Inferior parietal cortex (tissue), 1 donor: ENCODE results near the gene ACBD4.

Experiments used
- DNase-seq: peaks from one replicate; pipeline ENCODE4 v3.0.0-alpha.2; 2016; ENCODE audit errors: extremely low spot score

Gene ACBD4, protein sequence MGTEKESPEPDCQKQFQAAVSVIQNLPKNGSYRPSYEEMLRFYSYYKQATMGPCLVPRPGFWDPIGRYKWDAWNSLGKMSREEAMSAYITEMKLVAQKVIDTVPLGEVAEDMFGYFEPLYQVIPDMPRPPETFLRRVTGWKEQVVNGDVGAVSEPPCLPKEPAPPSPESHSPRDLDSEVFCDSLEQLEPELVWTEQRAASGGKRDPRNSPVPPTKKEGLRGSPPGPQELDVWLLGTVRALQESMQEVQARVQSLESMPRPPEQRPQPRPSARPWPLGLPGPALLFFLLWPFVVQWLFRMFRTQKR

DNA sequence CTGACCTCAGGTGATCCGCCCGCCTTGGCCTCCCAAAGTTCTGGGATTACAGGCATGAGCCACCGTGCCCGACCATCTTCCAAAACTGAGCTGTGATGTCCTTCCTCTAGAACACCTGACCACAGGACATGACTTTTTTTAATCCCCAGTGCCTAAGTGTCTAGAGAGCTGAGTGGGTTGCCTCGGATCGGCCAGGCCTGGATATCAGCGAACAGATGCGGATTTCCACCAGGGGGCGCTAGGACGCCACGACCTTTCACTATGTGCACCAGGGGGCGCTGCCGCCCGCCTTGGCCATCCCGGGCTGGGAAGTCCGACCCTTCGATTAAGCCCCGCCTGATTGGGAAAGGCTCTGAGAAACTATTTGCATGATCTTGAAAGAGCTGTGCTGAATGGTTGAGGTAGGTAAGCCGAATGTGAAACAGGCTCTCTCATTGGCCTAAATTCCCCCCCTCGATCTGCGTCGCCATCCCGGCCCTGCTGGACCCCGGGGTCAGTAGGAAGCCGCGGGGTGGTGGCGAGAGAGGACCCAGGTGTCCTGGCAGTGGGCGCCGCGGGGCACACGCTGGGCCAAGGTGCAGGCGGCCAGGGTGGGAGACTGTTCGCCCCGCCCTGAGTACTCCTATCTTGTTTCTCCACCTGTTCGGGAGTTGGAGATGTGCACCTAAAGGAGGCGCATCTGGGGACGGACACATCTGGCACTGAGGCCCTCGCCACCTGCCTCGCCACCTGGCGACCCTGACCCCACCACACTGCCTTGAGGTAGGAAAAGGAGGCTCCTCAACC lies at the start of gene ACBD4:
TSS of gene ACBD4 (plus strand) at position 496 of the 786 bp plus-strand sequence. CDS start 458 bp downstream, outside the sequence.
- peak; percentile 96 for DNase-seq

GRCh38 chr17:45086391-45086790 lies 49.1 kb upstream of the ACBD4 start:
- no peak for DNase-seq

GRCh38 chr17:45086865-45087503 lies 48.5 kb upstream of the ACBD4 start:
- no peak for DNase-seq

GRCh38 chr17:45087504-45087975 lies 47.9 kb upstream of the ACBD4 start:
- no peak for DNase-seq

GRCh38 chr17:45087978-45088377 lies 47.5 kb upstream of the ACBD4 start:
- no peak for DNase-seq

- DNase-seq: no peak
Observed at GRCh38 chr17:45088741-45089140, 46.7 kb upstream of the ACBD4 start.

- no peak for DNase-seq
Observed at GRCh38 chr17:45090711-45091110, 44.8 kb upstream of the ACBD4 start.

DNA sequence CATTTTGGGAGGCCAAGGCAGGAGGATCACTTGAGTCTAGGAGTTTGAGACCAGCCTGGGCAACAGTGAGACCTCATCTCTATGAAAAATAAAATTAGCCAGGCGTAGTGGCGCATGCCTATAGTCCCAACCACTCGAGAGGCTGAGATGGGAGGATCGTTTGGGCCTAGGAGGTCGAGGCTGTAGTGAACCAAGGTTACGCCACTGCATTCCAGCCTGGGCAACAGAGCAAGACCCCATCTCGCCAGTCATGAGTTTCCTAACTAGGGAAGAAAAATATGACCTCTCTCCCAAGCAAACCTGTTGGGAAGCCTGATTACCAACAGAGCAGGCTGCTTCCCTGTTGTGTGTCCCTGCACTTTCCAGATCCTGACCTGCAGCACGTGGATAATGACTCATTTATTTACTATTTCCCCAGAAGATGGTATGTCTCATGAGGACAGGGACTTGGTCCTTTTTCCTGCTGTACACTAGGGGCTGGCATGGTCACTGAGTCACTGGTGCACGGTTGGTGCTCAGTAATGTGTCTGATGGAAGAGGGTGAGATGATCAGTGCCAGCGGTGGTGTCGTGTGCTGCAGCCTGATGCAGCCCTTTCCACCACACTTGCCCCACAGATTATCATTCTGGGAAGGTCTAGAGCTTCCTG lies 43.6 kb upstream of the ACBD4 start:
- DNase-seq: no peak

DNA sequence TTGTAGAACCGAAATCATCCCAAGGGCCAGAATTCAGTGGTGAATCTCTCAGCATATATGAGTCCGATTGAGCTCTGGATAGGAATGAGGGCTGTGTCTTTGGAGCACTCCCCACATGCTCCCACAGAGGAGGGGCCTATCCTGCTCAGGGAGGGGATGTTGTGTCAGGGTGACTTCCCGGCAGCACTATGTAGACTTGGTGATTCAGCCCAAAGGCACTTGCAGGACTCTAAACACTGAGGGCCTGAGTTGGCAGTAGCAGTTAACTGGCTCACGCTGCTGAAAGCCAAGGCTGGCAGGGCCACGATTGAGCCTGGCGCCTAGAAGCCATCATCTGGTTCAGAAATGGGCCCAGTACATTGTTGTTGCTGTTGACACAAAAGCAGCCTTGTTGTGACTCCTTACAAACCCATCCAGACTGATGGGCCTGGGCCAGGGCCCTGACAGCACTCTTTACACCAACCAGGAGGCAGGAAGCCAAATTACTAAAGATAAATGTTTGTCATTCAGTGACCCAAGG lies 42.5 kb upstream of the ACBD4 start:
- DNase-seq: peak; percentile 89

DNA sequence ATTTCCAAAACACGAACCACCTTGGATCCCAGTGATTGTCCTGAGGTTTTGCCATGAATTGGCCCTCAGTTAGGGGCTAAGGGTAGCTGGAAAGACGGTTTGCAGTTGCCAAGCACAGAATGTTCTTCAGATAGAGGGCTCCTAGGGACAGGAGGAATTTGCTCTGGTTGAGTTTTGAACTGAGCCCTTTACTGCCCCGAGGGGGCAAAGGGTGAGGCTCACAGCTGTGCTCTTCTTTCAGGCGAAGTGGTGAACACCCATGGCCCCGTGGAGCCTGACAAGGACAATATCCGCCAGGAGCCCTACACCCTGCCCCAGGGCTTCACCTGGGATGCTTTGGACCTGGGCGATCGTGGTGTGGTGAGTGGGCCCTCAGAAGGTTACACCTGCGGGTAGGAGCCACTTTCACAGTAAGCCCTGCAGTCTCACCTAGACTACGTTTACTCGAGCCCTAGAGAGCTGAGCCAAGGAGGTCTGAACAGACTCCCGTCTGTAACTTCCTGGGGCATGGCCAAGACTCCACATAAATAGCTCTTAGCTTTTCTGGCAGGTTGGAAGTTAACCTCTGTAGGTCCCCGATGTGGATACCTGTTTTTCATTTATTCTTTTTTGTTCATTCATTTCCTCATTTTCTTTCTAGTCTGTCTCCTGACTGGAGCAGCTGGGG lies 41.9 kb upstream of the ACBD4 start:
- DNase-seq: no peak

DNA sequence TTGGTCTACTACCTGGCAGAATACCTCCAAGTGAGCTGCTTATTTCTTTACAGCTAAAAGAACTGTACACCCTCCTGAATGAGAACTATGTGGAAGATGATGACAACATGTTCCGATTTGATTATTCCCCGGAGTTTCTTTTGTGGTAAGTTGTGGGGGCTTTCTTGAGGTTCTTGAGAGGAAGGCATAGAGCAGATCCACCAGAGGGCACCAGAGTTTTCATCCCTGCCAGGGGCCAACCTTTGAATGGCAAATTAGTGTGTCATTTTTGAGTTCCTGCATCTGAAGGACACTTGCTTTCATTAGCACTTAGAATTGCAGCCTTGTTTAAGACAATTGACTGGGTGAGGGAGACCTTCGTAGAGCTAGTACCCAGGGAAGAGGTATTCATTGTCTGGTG lies 39.3 kb upstream of the ACBD4 start:
- DNase-seq: peak; percentile 43

- DNase-seq: no peak
Observed at GRCh38 chr17:45096926-45097325, 38.6 kb upstream of the ACBD4 start.

DNA sequence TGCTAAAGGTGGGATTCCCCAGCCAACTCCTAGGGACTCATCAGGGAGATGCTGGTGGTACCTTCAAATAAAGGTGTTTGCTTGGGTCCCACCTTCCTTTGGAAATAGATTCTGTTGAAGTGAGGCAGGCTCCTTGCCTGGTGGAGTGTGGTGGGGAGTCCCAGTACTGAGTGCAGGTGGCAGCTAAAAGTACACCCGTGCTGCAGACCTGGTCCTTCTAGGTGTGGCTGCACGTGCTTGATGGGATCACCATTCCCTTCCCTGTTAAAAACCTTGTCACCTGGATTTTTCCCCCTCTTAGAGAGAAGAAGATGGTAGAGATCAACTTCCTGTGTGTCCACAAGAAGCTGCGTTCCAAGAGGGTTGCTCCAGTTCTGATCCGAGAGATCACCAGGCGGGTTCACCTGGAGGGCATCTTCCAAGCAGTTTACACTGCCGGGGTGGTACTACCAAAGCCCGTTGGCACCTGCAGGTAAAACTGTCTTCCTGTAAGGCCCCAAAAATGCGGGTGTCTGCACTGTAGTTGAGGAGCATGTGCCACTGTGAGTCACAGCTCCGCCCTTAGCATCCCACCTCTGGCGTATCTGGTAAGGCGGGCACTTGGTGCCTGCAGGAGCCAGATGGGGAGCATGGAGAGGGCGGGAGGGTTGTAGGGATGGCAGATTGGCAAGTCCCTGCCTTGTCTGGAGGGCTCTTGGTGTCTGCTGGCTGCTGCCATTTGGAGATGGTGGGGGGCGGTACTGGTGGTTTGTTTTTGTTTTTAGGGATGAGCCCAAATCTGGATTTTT lies 37.2 kb upstream of the ACBD4 start:
- no peak for DNase-seq

DNA sequence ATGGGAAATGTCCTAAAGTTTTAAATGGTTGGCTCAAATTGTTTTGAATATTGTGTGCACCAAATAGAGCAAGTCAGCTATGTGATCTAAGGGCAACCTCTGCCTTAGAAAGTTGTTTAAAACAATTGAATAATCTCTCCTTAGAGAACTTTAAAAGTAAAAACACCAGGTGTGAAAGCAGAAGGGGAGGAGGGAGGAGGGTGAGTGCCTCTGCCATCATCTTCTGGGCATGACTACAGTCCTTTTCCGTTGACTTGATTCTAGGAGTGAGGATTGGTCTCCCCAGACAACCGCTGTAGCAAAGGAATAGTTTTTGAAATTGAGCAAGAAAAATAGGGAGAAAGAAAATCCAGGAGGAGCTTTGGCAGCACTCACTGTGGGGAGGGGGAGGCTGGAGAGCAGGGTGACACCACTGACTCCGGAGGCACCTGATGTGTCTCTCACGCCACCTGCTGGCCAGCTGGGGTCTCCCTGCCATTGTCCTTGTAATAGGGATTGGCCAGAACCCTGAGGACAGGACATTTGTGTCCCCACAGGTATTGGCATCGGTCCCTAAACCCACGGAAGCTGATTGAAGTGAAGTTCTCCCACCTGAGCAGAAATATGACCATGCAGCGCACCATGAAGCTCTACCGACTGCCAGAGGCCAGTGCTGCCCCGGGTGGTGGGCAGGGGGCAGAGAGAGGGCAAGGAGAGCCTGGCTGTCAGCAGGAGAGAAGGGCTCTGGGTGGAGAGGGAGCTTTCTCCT lies 36.4 kb upstream of the ACBD4 start:
- peak; percentile 80 for DNase-seq

DNA sequence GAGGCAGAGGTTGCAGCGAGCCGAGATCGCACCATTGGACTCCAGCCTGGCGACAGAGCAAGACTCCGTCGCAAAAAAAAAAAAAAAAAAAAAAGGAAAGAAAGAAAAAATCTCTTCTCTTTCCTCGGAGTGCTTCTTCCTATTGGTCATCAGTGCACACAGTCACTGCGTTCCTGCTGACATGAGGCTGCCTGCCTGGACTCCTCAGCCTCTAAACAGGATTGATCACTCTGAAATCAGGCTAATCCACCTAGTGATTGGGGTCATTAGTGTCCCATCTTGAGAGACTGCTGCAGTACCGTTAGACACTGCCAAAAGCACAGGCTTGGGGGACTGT lies 34.0 kb upstream of the ACBD4 start:
- DNase-seq: no peak

- DNase-seq: no peak
Observed at GRCh38 chr17:45101883-45102811, 33.3 kb upstream of the ACBD4 start.

GRCh38 chr17:45102856-45103255 lies 32.6 kb upstream of the ACBD4 start:
- no peak for DNase-seq

DNA sequence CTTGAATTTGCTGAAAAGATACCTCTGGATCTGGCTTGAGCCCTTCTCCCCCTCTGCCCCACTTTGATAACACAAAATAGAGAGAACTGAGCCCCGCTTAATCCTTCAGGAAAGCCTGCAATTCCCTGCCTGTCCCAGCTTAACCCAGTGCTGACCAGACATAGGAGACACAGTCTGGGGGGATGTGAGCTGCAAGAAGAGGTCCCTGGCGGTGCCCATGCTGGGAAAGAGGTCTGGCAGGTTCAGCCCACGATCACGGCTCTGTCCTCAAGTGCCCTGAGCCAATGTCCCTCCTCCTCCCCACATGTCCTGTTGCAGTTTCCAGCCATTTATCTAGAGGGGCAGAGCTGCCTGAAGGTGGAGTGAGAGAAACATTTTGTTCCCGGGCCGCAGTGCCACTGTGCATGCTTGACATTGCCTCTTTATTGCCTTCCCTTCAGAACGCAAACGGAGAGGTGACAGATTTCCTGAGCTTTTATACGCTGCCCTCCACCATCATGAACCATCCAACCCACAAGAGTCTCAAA lies 32.2 kb upstream of the ACBD4 start:
- DNase-seq: no peak

DNA sequence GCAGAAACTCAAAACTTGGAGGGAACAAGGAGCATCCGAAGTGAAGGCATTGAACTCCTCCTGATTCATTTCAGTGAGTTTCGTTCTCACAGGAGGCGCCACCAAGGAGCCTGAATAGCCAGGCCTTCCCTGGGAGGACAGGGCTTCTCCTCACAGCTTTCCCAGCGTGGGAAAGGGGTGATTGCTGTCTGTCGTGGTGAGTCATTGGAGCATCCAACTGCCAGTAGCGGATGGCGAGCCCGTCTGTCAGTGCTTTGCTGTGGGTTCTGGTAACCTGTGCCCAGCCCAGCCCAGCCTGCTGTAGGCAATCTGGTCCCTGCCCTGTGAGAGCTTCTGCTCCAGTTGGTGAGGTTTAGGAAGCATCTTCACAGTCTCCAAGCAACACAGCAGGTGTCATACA lies 31.5 kb upstream of the ACBD4 start:
- DNase-seq: no peak
